Ureter (tissue), 1 donor: ENCODE results near the gene CUBN. TPM values are rescaled to one million over a fixed set of nuclear protein-coding genes. Genes with fewer than 3 reads are reported as not detected.
A peak's percentile ranks its signal among the peaks of the same experiment; 100 is the strongest.

ENCODE experiments used
- DNase-seq: peaks from one replicate; pipeline ENCODE4 v3.0.0-alpha.2; 2020; ENCODE audit warnings: low spot score
- total RNA-seq: library from RNA; stranded (reverse); gene quantifications from one replicate; pipeline ENCODE4 v1.2.4, GENCODE V29; 2023
- donor health status: DM: yes; HTN: yes; CAD: no.

CUBN gene
- total RNA-seq, 1 donor from 2014 or later: 2.4 TPM

GRCh38 chr10:16919121-16919982, 210.3 kb downstream of the CUBN start:
- no peak for DNase-seq

- no peak for DNase-seq
These were observed 213.1 kb downstream of the CUBN start for GRCh38 chr10:16916496-16916895.

- DNase-seq: no peak
These were observed 214.3 kb downstream of the CUBN start for GRCh38 chr10:16915300-16915699.

GRCh38 chr10:16913266-16913665, 216.3 kb downstream of the CUBN start:
- DNase-seq: no peak

- DNase-seq: no peak
These were observed 218.8 kb downstream of the CUBN start for GRCh38 chr10:16910793-16911164.

DNA sequence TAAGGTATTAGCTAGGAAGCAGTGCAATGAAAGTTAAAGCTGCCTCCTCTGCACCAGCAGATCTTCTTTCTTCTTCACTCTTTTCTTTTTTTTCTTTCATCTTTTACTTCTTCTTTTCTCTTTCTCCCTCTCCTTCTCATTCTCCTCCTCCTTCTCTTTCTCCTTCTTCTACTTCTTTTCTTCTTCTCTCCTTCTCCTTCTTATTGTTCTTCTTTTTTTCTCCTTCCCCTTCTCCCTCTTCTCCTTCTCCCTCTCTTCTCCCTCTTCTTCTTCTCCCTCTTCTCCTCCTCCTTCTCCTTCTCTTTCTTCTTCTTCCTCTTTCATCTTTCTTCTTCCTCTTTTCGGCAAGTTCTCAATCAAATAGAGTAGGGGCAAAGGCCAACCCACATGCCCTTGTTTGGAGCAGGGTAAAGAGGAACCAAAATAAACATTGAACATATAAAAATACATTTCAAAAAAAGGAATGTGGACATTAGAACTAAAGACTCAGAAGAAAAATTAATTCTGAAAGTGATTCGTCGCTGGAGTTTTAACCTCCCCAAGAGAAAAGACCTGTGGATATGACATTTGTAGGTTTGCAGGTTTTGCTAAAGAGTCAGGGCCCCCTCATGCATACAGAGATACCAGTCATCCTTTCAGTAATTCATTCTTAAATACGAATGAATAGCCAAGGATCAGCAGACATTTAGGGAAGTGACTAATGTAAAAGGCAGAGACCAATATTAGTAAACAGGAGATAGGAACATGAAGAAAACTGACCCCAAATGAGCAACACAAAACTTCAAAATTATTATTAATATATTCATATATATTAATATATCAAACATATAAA, 219.4 kb downstream of the CUBN start:
- DNase-seq: no peak

- no peak for DNase-seq
These were observed 220.3 kb downstream of the CUBN start for GRCh38 chr10:16909271-16909767.

- no peak for DNase-seq
These were observed 221.9 kb downstream of the CUBN start for GRCh38 chr10:16907687-16908086.

GRCh38 chr10:16905320-16905719, 224.3 kb downstream of the CUBN start:
- DNase-seq: no peak

DNA sequence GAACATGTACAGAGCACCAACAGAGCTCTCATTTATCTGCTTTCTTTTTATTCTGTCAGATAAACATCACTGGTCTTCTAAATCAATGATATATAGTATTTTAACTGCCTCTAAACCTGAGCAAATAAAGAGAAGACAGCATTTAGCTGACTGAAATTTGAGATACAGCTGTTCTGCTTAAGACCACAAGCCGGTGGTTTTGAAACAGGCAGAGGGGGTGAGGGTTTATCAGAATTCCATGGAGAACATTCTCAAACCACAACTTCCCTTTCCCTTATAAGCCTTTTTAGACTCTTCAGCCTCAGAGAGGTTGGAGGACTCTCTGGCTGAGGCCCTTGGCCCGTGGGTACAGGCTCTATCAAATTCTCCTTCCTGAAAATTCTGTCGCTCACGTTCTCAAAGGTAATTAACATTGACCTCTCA, 225.0 kb downstream of the CUBN start:
- DNase-seq: no peak

DNA sequence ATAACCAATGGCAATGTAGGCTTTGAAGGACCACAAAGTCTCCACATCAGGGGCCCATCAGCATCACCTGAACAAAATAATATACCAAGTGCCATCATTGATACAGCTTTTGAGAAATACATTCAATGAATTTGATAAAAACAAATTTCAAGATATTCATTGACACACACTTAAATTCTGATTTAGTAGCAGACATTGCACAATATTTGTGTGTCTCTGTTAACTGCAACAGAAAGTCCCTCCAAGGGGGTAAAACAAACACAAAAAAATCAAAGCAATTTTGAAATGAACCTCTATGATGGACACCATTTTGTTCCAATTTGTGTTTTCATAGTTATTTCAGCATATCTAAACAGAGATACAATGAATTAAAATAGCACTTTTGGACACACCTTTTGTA, 225.6 kb downstream of the CUBN start:
- DNase-seq: no peak

DNA sequence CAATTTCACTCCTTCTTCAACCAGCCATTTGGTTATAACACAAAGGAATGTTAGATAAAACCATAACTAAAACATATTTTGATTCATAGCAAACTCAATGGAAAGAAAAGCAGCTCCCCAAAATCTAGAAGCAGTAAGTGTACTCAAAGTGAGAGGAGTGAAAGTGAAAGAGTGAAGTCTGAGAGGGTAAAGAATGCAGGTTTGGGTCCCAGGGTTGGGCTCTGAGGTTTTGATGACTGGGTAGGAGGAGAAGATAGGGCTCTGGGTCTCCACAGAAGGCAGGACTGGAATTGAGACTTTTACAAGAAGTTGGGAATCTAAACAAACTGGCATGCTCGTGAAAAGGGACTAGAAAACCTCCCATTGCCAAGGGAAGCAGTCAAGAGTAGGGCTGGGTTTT, 227.0 kb downstream of the CUBN start:
- no peak for DNase-seq

DNA sequence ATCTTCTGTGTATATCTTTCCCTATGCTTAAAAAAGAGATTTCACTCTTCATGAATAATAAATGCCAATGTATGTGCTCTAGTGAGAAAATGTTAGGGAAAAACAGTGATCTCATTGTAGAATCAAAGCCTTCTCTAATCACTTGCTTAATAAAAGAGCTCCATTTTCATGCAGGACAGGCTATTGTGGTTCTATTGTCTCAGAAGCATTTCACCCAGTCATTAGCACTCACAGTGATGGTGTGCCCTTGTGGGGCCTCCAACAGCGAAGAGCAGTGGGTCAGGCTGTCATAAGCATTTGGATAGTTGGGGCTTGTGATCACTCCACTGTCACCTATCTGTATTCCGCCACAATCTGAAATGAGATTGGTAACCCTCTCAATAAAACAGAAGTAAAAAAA, 228.5 kb downstream of the CUBN start:
- no peak for DNase-seq

GRCh38 chr10:16896993-16897392, 232.6 kb downstream of the CUBN start:
- DNase-seq: no peak

DNA sequence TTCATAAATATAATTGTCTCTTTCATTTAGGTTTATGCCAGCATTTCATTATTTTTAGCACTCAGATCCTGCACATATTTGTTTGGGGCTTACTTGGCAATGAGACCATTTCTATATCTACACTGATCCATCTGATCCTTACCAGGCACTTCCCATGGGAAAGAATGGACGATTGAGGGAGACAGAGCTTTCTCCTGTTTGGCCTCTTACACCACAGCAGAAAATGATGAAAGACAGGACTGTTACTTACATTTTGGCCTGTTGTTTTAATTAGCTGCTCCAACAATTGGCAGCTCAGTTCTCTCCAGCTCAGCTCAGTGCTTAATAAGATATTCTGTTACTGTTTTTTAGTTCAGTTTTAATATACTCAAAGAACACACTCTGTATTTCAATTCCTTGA, 234.8 kb downstream of the CUBN start:
- DNase-seq: no peak

DNA sequence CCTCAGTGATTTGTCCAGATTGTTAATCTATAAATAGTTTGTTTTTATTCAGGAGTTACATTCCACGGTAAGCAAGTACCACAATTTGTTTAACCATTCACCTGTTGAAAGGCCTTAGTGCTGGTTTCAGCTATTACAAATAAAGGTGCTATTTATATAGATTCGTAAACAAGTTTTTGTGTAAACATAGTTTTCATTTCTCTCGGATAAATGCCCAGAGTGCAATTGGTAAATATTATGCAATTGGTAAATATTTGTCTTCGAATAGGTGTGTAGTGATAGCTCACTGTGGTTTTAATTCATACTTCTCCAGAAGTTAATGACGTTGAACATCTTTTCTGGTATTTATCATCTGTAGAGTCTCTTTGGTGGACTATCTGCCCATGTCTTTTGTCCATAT, 235.9 kb downstream of the CUBN start:
- DNase-seq: no peak

- peak; percentile 52 for DNase-seq
These were observed 238.0 kb downstream of the CUBN start for GRCh38 chr10:16891375-16892313.

GRCh38 chr10:16890691-16891090, 238.9 kb downstream of the CUBN start:
- DNase-seq: no peak

DNA sequence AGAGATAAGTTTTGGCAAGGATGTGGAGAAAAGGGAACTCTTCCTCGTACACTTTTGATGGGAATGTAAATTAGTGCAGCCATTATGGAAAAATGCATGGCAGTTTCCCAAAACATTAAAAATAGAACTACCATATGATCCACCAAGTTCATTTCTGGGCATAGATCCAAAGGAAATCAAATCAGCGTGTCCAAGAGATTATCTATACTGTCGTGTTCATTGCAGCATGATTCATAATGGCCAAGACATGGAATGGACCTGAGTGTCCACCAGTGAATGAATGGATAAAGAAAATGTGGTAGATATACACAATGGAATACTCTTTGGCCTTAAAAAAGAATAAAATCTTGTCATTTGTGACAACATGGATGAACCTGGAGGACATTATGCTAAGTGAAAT, 242.0 kb downstream of the CUBN start:
- no peak for DNase-seq

GRCh38 chr10:16886031-16886430, 243.6 kb downstream of the CUBN start:
- no peak for DNase-seq

DNA sequence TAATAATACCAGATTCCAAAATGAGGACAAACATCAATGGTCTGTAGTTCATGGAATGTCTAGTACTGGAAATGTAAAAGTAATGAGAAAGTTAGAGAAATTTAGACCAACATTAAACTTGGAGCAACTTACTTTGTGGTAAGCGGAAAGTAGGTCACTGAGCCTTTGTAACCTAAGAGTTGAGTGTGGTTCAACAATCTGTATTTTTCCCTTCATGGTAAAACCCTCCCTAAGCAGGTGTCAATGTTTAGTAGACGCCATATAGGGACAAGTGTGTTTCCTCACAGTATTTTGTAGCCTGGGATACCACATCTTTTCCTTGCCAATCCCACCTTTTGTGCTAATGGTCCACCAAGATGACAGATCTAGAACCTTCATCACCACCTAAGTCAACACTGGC, 245.1 kb downstream of the CUBN start:
- no peak for DNase-seq

DNA sequence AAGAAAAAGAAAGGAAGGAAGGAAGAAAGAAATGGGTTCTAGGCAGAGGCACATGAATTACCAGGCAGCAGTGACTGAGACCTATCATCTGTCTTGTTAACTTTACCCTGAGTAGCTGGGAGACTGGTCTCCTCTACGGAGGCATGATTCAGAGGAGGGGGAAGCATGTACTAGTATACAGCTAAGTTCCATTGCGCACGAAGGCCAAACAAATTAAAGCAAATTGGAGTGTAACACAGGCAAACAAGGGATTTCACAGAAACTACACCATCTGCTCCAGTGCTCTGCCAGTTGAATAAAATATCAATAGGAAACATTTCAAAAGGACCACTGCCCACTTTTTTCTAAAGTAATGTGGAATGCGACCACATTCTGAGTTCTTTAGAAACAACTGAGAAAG, 246.5 kb downstream of the CUBN start:
- no peak for DNase-seq
